Activated T-helper 1 cell treated with anti-CD3 and anti-CD28 coated beads, Interleukin-2, amount 50 U/mL, for 16 hours (primary cell): ENCODE measurements around the gene TRIM41.
"Not testable (repeated sequence)": the region's sequence is repeated elsewhere in the genome, so short reads cannot be mapped to it uniquely, and the experiment has no call there.

ENCODE experiments used
- DNase-seq, 2 donors: peaks; one replicate each; pipeline ENCODE4 v3.0.0-alpha.2; 2020; ENCODE audit warnings: low read depth in 1 of 2, low spot score in 1 of 2

TRIM41 gene

DNA sequence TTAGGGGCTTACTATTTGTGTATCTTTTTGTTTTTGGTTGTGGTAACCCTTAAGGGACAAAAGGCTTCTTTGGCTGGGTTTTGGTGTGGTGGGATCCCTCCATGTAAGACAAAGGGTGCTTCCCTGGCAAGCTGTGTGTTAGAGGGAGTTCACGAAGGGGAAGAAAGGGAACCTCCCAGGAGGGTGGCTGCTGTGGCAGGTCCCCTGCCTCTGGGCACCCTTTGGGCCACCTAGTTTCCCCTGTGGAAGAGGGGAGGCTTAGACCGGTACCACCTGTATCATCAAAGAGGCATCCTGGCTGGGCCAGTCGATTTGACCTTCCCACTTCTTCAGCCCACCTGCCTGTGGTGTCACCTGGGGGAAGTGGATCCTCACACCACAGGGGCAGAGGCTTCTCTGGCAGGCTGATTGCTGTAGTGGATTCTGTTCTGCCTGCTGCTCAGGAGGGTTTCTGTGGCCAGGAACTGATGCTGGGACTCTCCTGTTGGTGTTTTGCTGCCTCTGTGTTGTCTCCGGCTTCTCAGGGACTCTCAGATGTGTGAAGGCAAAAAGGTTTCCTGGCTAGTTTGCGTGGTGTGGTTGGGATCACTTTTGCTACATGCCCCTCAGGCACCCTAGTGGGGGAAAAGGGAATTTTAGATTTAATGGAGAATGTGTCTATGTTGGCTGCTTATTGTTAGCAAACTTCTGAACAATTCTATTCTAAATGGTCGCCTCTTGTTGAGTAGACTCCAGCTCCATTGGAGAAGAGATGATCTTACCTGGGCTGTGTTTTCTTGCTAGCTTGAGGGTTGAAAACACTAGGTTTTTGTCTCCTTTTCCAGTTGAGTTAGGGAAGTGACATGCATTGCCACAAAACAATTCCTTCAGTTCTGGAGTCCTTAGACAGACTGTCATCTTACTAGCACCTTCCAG lies 61.0 kb downstream of the TRIM41 start:
- not testable (repeated sequence) for DNase-seq
